ENCODE measurements around the gene OR51D1.
A peak's percentile ranks its signal among the peaks of the same experiment; 100 is the strongest.

OR51D1 gene, protein sequence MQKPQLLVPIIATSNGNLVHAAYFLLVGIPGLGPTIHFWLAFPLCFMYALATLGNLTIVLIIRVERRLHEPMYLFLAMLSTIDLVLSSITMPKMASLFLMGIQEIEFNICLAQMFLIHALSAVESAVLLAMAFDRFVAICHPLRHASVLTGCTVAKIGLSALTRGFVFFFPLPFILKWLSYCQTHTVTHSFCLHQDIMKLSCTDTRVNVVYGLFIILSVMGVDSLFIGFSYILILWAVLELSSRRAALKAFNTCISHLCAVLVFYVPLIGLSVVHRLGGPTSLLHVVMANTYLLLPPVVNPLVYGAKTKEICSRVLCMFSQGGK

DNA sequence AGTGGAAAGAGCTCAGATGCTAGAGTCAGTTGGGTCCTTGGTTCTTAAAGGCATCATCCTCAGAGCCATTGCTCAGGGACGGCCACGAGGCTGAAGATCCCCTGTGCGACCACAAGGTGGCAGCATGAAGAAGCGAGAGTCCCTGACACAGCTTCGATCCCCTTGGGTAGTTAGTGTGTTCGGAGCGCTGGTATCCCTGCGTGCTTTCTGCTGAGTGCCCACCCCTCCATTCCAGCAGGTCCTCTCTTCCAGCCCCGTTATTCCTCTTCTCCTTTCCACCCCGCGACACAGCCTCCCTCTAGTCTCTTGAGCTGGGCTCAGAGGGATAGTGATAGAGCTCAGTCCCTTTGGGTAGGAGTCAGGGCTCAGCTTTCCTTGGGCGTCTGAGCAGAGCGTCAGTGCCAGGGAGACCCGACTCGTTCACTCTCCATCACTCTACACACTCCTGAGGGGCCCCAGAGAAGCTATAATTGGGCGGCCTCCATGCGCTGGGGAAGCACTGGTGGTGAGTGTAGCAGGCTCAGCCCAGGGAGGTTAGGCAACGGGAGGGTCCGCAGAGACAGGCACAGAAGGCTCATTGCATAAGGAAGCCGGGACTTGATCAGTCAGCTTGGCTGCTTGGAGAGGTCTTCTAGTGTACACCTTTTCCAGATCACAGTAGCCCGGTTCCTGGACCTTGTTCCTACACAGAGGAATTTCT, at the start of gene OR51D1:
OR51D1 (plus strand) TSS at position 516 of the 700 bp plus-strand sequence. CDS start 2,314 bp downstream, outside the sequence.
- peak; percentile 52 to 60 for DNase-seq (ENCODE audit: low read depth in 2 of 2)

DNA sequence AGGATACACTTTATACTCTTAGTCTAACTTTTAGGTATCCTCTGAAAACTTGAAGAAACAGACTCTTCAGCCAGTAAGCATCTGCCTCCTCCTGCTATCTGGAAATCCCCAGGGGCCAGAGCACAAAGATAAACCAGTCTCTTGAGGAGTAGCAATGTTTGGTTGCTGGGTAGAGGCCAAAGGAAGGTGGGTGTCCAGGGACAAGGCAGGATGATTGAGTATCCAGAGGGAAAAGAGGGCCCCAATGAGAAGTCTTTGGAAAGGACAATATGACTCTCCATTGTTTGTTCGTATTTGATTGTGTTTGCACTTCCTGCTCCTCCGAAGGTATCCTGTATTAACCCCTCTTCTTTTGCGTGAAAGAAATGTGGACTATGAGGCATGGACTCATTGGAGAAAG, 48.3 kb upstream of the OR51D1 start:
- no peak for DNase-seq (ENCODE audit: low read depth in 2 of 2)

DNA sequence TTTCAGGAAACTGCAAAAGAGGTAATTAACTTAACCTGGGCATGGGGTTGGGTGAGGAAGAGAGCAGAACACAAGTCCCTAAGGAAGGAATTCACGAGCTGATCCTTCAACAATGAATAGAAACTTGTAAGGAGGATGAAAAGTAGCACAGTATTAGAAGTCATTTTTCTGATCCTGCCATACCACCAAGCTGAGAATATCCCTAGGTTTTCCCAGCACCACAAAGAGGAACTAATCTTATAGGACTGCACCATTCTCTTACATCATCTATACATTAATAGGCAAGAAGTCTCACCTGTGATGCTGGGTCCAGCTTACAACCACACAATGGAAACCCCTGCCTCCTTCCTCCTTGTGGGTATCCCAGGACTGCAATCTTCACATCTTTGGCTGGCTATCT, 43.5 kb upstream of the OR51D1 start, which contains the start of gene OR52I1:
OR52I1 (plus strand) TSS at position 301 of the 400 bp plus-strand sequence; CDS start at position 301, 0 bp downstream.
- no peak for DNase-seq (ENCODE audit: low read depth in 2 of 2)

DNA sequence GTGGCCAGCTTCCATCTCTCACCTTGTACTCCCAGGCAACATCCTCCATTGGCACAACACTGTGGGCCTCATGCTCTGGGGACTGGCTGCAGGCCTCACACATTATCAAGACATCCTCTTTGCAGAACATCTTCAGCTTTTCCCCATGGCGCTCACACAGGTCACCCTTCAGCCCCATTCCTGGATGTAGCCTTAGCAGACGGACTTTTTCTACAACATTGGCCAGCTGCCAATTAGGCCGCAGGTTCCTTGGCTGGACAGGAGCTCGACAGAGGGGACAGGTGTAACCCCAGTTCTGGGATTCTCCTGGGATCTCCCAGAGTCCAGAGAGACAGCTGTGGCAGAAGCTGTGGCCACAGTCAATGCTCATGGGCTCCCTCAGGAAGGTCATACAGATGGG, 32.2 kb upstream of the OR51D1 start:
- no peak for DNase-seq (ENCODE audit: low read depth in 2 of 2)

DNA sequence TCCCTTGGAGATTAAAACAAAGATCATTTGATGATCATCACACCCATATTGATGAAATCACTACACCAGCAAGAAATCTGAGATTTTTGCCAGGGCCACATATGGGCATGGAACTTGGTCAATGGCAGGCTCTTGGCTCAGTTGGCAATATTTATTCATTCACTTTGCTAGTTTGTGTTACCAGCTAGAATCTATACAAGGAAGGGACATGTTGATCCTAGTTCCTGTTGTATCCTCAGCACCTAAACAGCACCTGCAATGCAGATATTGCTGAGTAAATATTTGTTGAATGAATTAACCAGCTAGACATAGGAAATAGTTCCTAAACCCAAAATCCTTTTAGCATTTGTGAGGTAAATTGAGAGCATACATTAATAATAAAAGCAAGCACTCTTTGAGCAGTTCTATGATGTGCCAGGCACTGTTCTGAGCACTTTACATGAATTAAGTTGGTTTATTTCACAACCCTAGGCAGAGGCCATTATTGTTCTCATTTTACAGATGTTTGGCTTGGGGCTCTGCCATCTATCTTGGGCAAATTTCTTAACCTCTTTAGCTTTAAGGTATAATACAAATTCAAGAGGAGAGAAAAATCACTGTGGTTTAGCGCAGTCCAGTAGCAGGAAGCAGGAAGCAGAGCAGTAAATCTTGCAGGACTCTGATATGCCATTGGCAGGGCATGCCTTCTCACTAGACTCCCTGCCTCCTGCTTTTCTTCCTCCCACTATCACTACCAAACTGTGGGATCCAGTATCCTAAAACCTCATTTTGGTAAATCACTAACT, 30.9 kb upstream of the OR51D1 start:
- no peak for DNase-seq (ENCODE audit: low read depth in 2 of 2)

DNA sequence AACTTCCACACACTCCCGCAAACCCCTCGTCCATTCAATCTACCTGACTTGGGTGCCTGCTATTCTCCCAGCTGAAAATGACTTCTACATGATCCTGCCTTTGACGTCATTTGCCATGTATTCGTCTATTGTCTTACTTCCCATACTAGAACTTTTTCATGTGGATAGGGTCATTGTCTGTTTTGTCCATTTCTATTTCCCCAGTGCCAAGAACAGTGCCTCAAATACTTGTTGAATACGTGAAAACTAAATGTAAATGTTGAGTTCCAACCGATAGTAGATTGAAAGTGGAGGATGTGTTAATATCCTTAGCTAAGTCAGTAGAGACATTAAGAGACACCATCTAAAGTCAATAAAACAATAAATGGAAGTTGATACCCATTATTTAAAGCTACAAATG, 30.2 kb upstream of the OR51D1 start:
- no peak for DNase-seq (ENCODE audit: low read depth in 2 of 2)

DNA sequence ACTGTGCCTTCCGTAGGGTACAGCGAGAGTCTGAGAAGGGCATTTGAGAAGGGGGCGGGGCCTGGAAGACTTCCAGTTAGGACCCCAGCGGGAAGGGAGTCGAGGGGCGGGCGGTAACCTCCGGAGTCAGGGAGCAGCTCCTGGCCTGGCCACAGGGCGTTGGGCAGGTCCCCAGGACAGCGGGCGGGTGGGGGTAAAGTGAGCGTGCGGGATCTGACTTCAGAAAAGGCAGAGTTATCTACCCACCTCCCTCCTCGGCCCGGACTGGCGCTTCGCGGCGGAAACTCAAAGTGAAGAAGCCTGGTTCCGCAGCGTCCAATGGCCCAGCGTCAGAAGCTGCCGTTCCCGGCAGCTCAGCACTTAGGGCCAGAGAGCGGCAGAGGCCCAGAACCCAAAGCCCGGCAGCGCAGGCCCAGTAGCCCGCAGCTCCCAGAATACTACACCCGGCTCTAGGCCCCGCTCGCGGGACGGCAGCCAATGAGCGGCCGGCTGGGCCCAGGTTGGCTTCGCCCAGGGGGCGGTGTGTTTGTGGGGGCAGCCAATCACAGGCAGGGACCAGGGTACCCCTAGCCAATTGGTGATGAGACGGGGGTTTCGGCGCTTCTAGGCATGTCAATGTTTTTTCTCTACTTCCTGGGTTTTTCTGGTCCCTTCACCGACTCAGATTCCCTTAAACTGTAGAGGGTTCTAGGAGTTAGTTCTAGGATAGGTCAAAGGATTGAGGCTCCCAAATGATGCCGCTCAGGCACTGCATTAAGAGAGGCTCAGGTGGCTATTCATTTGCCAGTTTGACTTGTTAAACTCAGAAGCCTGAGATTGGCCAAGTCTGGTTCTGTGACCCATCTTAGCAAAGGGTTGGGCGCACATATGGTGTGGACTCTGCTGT, 29.3 kb upstream of the OR51D1 start, which contains the start of gene TRIM68:
TRIM68 (minus strand) TSS at position 451 of the 886 bp plus-strand sequence. CDS start 2,727 bp downstream, outside the sequence.
- peak; percentile 88 to 90 for DNase-seq (ENCODE audit: low read depth in 2 of 2)

DNA sequence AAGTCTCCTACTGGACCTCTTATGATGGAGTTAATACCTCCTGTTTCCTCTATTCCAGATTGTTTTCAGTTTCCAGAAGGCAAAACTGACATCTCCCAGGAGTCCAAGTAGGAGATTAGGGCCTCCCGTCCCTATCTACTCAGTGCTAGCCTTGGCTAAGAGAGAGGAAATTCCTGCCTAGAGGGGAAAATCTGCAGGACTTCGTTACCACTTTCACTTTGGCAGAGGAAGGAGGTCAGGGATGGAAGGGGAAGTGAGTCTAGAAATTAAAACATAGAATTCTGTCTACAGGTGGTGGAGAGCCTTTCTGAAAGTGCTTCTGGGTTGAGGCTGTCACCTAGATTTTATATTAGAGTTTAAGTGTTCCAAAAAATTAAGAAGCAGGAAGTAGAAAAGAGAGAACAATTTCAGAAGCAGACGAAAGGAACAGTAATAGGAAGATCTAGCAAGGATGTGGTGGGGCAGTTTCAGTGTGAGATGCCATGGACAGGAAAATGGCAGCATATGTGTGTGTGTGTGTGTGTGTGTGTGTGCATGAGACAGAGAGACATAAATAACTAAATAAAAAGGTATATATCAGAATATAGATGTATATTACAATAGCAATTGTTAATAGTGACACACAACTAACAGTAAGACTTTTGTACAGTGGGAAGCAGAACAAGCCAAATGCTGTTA, 26.9 kb upstream of the OR51D1 start:
- no peak for DNase-seq (ENCODE audit: low read depth in 2 of 2)

DNA sequence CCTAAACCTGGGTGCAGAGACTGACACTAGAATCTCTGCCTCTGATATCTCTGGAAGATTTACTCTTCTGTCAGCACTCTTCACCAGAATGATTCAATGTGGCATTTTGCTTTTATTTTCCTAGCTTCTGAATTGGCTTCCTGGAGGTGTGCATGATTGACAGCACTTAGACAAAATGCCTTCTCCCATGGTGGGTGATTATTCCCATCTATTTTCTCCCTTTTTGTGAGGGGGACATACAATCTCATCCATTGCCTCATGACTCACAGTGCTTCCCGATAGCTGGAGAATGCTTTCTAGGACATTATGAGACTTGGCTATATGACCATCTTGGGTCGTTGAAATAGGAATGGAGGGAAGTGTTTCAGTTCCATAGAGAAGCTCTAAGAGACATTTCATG, 25.3 kb upstream of the OR51D1 start:
- DNase-seq (ENCODE audit: low read depth in 2 of 2): no peak

DNA sequence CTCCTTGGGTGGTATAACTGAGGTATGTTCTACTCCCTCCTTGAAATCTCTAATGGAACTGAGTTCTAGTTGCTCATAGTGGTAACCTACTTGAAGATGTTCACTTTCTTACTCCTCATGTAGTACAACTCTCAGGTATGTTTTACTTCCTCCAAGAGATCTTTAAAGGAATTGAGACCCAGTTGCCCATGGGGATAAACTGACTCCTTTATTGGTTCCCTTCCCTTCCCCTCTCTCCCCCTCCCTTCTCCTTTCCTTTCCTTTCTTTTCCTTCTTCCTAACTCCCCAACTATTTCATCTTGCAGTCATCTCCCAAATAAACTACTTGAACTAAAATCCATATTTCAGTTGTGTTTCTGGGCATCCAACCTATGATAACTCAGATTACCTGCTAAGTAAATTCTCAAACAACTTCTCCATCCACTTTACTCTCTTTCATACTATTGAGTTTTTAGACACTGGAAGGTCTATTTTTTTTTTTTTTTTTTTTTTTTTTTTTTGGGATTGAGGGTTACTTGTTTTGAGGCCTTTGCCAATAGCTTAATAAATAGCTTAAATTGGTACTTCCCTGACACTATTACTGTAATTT, 21.3 kb upstream of the OR51D1 start:
- DNase-seq (ENCODE audit: low read depth in 2 of 2): no peak

DNA sequence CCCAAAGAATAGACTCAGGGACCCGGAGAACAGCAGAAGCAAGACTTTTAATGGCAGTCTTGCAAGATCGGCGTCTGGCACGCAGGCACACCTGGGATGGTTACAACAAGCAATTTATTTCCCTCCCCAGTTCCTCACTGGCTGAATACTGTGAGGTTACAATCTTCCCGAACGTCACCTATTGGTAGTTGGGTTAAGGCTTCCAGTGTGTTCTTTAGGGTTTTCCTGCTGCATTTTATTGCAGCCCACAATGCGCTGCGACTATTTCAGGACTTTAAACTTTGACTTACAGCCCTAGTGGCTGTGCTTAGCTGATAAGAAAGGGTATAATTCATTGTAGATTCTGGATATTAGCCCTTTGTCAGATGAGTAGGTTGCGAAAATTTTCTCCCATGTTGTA, 17.8 kb upstream of the OR51D1 start:
- DNase-seq (ENCODE audit: low read depth in 2 of 2): no peak

DNA sequence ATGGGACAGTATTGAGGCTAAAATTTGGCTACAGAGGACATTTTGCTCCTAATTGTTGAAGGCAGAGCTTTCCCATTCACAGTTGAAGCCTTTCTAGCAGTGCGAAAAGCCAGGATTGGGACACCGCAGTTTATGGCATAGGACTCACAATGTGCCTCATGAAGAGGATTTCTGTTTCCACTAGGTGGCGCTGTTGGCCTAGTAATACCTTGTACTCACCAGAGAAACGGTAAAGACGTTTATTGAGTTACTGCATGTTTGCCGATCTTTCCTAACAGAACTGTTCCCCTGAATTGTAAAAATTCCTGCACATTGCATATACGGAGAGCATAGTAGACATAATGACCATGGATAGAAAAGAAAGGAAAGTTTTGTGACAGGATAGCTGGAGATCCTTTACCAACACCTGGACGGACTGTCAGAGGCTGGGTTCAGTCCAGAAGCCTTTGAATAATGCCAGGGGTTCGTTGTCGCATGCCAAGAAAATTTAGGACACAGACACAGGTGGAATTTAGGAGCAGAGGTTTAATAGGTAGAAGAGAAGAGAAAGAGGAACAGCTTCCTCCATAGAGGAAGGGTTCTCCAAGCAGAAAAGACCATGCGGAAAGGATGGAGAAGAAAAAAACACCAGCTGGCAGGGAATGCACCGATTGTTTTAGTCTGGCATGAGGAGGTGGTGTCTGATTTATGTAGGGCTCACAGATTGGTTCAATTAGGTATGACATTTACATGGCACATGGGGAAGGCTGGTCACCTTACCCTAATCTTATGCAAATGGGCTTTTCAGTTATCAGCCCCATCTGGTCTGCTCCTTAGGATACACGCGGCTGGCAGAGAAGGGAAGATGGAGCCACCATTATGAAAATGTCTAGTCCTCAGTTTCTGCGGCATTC, 10.8 kb upstream of the OR51D1 start:
- DNase-seq (ENCODE audit: low read depth in 2 of 2): no peak

DNA sequence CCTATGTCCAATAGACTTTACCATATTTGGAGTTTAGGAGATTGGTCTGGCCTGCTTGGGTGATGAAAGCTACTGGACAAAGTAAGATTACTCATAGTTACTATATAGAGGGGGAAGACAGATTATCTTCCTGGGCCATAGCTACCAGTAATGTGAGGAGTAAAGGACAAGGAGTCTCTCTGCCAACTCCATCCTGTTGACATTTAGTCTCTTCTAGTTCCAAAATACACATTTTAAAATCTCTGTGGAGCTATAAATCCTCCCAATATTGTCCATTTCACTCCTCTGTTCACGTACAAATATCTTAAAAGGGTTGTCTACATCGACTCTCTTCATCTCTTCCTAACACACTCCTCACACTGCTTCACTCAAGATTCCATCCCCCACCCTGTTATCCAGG, 1.1 kb upstream of the OR51D1 start:
- no peak for DNase-seq (ENCODE audit: low read depth in 2 of 2)

DNA sequence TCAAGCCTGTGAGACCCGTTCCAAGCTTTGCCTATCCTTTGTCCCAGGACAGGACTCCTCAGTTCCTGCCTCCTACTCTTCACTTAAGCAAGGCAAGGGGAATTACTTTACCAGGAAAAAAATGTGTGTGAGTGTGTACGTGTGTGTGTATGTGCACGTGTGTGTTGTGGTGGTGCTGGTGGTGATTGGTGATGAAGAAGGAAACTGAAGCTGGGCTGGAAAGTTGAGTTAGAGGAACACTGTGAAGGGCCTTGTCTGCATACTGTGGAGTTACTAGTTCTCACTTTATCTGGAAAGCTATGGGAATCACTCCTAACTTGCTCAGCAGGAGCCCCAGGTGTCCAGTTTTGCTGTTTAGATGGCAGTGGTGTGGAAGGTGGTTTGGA, 378 bp downstream of the OR51D1 start:
- no peak for DNase-seq (ENCODE audit: low read depth in 2 of 2)

DNA sequence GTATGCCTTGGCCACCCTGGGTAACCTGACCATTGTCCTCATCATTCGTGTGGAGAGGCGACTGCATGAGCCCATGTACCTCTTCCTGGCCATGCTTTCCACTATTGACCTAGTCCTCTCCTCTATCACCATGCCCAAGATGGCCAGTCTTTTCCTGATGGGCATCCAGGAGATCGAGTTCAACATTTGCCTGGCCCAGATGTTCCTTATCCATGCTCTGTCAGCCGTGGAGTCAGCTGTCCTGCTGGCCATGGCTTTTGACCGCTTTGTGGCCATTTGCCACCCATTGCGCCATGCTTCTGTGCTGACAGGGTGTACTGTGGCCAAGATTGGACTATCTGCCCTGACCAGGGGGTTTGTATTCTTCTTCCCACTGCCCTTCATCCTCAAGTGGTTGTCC, 2.7 kb downstream of the OR51D1 start:
- DNase-seq (ENCODE audit: low read depth in 2 of 2): no peak

DNA sequence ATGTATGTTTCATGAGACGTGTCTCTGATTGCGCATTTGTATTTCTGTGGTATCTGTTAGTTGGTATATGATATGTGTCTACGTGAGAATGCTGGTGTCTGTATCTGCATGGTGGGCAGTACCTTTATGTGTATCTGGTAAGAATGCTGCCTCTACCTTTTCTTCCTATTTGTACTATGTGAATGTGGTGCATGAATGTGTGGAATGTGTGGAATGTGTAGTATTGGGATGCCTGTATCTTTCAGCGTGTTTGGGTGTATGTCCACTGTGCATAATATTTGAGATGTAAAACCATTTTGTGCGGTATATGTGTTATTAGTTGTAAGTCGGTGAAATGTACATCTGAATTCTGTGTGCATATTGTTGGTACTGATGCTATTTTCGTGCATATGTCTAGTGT, 4.2 kb downstream of the OR51D1 start:
- DNase-seq (ENCODE audit: low read depth in 2 of 2): no peak

DNA sequence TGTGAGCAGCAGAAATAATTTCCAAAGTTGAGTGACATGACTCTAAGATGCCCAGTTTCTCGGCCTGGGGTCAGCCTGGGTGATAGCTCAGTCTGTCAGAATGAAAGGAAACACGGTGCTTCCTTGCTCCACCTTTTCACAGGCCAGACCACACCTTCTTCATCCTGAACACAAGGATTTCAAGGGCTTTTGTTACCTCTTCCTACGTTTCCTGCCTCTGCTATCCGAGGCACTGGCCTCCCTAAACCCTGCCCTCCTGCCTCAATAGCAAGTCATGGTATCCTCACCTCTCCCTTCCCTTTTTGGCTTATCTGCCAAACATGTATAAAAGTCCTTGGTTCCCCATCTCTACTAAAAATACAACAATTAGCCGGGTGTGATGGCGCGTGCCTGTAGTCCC, 4.8 kb downstream of the OR51D1 start:
- DNase-seq (ENCODE audit: low read depth in 2 of 2): no peak

DNA sequence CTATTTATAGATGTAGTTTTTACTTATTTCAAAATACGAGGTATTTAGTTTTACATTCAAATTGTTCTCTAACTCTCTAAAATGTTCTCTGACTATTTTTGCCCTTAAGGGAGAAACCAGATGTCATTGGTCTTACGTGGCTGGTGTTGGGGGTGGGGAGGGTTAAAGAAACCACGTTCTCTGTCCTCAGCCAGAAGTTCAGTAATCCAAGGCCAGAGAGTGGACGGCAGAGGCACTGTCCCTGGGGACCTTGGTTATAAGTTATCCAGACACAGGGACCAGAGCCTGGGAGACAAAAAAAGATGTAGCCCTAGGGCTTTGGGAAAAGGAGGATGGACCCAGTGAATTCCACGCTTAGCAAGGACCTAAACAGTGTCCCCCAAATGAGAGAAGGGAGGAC, 5.8 kb downstream of the OR51D1 start:
- no peak for DNase-seq (ENCODE audit: low read depth in 2 of 2)

DNA sequence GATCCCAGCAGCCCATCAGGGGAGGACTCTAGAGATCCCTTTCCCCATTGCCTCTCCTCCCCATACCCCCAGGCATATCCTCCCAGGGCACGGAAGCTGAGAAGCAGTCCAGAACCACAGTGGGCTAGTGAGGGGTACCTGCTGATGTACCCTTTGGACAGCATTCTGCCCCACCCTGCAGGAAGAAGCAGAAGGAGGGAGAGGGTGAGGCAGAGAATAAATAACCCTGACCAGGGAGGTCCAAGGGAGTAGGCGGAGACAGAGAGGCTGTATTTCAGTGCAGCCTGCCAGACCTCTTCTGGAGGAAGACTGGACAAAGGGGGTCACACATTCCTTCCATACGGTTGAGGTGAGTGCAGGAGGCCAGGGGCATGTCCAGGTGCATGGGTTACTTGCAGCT, 6.4 kb downstream of the OR51D1 start, which contains the start of gene OR51E1:
OR51E1 (plus strand) TSS at position 301 of the 400 bp plus-strand sequence. CDS start 8,545 bp downstream, outside the sequence.
- no peak for DNase-seq (ENCODE audit: low read depth in 2 of 2)

Measured in stimulated activated CD4-positive, alpha-beta T cell treated with anti-CD3 and anti-CD28 coated beads, Interleukin-1b, Interleukin-23, amount 100 ng/mL, for 4 hours (primary cell).